Right ventricle myocardium inferior (tissue), 1 donor: ENCODE measurements around the gene PDE11A. TPM values are rescaled to one million over a fixed set of nuclear protein-coding genes. Genes with fewer than 3 reads are reported as not detected.

Experiments used
- ATAC-seq: fragments of 200-7000 bp; cut with Tn5 transposase; one replicate; pipeline ENCODE4 v1.9.1; 2020; ENCODE audit warnings: mild to moderate bottlenecking, moderate library complexity
- DNase-seq: peaks from one replicate; pipeline ENCODE4 v3.0.0; 2021; ENCODE audit errors: missing footprints
- intact Hi-C: fragments of 100-400 bp; cut with DNase I; formaldehyde crosslinking; loops from one replicate; pipeline ENCODE4 v1.11.0; 2022
- total RNA-seq: library from RNA; stranded (reverse); fragmentation: NEBNext Ultra II Directional; extraction: Animal tissue kit (Norgen Biotek cat#: 25700); gene quantifications from one replicate; pipeline ENCODE4 v1.2.1, GENCODE V29; 2021
- donor health status: DM: no; HTN: yes; CAD: no; lungs with severe emphysema.

The PDE11A gene
- total RNA-seq, 1 donor from 2014 or later: 4.4 TPM

DNA sequence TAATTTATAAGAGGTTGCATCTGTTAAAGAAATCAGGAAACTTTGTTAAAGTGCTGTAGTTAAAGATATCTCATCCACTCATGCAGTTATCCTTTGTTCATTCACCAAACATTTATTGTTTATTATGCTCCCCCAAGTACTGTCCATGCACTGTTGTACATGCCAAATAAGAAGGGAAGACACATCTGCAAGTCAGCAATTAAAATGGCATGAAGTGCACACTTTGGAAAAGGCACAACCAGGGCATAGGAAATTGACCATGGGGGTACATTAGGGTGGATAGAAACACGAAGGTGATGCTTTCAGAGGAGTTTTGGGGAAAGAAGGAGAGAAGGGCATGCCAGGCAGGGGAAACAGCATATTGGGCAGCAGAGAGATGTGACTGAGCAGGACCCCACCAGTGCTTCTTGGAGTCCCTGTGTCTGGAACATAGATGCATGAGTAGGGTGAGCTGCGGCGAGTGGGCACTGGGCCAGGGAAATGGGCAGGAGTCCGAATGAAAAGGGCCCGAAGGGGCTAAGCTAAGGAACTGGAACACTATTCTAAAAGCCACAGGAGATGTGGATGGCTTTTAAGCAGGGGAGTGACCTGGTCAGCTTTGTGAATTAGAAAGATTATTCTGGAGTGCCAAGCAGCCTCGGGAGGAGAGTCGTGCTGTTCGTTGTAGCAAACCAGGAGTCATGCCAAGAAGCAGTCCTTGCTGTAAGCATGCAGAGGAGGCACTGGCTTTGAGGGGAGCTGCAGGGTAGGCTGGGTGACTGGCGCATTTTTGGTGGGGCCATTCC lies 363.7 kb downstream of the PDE11A start:
- DNase-seq (no peak), ATAC-seq (no peak)
- intact Hi-C loops: no loop called here

GRCh38 chr2:177708106-177708505 lies 364.5 kb downstream of the PDE11A start:
- ATAC-seq: no peak
- intact Hi-C loops: no loop called here
- no peak for DNase-seq

DNA sequence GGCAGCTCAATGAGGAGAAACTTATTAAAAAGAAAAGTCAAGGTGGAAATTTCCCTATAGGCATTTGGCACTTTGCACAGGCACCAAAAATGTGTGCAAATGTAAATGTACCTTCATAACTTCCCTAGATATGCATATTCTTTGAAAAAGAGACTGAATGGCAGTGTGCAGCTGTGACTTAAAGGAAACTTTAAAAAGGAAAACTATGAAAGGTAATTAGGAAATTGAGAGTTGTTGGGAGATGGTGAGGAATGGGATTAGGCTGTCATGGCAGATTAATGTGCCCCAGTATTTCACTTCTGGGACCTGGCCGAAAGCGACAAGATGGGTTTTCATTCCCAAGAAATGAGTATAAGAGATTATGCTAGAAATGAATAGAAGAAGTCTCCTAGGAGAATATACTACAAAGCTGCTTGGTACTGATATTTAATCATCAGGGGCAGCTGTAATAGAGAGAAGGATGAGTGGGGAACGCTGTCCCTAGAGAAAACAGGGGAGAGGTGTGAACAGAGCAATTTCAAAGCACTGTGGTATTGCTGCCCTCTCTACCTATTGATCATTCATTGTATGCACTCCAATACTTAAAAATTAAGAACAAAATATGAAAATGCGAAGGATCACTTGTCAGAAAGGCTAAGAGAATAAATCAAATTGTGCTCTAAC lies 366.9 kb downstream of the PDE11A start:
- intact Hi-C loops: no loop called here
- ATAC-seq: no peak
- DNase-seq: no peak

DNA sequence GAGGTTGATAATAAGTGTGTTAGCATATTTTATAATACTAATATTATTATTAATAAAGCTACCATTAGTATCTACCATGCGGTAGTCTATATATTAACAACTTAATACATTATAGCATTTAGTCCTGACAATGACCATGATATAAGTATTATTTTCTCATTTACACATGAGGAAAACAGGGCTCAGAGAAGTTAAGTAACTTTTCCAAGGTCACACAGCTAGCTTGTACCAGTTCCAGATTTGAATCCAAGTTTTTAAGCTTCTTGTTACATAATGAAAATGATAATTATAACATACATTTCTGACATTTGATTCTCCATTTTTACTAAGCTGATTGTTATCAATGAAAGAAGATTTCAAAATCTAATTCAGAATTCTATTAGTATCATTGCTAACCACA lies 369.4 kb downstream of the PDE11A start:
- ATAC-seq: no peak
- intact Hi-C loops: no loop called here
- DNase-seq: no peak

DNA sequence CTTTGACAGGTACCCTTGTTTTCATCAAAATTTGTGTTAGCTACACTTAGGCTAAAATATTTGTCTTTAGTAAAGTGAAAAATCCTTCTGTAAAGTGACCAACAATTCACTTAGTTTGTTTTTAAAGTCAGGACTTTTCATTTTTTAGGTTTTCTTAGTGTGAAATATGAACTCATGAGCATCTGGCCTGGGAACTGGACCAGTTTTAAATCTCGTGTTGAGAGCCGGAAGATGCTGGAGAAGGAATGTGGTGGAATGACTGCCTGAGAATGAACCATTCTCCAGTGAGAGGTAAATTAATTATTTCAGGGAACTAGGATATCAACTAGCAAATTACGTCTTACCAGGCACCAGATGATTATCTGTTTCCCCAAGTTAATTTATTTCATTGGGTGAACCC lies 374.3 kb downstream of the PDE11A start:
- intact Hi-C loops: no loop called here
- DNase-seq (no peak), ATAC-seq (no peak)

- no peak for DNase-seq
- ATAC-seq: no peak
- intact Hi-C loops: no loop called here
Measured at GRCh38 chr2:177694348-177694747, 378.2 kb downstream of the PDE11A start.

DNA sequence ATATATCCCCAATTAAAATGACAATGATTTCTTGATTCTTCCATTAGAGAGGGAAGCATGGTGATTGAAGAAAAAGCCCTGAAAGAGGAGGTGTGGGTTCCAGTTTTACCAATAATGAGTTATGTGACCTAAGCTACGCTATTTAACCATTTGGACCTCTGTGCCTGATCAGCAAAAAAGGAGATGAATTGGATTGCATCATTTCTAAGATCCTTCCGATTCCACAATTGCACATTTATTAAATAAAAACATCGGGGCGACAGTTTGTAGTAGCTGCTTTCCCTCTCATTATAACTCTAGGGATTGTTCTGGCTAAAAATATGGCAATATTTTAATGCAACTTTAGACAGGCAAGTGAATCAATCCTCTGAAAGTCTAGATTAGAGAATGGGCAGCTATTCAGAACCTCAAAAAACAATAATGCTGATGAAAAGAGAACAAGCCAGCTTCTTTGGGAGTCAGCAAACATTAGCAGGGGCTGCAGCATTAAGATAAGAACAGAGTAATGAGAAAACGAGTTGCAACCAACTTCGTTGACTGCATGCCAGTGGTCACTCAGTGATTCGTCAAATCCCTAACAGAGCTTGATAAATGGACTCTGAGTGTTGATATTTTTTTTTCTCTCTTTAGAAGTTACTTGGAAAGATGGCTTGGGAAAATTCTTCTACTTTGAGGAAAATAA lies 378.8 kb downstream of the PDE11A start:
- intact Hi-C loops: no loop called here
- DNase-seq (no peak), ATAC-seq (no peak)

- DNase-seq: no peak
- intact Hi-C loops: no loop called here
- no peak for ATAC-seq
Measured at GRCh38 chr2:177692783-177693269, 379.8 kb downstream of the PDE11A start.

DNA sequence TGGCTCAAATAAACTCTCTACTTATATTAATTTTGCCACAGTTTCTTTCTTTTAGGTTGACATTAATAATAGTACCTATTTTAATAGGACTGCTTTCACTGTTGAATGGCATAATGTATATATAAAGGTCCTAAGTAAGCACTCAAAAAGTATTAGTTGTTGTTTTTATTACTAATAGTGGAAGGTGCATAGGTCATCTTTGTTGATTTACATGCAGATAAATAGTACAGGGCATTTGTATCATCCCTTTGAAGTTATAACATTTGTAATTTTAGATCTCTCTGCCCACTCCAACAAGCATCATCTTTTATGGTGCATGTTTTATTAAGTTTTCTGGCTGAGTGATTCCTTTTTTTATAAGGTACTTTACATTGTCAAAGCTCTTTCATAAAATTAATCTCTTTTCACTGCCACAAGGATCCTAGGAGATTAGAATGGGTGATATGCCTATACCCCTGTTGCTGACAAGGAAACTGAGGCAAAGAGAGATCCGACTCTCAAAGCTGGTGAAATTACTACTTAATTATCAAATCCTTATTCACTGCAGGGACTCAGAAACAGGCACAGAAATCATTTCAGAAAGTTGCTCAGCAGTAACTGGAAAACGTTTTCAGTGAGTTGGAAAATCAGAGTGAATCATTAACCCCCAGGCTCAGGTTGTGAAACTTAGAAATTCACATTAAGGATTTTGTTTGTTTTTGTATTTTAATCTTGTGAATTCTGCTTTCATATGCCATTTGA lies 380.4 kb downstream of the PDE11A start:
- DNase-seq (no peak), ATAC-seq (no peak)
- intact Hi-C loops: no loop called here

DNA sequence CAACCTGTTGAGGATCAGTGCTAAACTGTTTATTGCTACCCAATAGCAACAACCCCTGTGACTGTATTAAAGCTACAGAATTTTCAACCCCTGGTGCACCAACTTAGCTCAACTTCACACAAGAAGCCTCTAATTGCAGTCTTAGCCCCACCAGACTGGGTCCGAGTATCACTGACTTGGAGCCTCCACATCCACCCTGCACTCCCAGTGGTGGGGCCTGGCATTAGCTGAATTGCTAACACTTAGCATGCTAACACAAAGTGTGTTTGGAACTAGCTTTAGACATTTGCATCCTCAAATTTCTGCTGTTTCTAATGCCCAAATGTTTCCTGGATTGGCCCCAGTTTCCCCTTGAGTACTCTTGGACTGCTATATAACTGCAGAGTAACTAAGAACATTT lies 381.4 kb downstream of the PDE11A start:
- intact Hi-C loops: no loop called here
- DNase-seq: no peak
- no peak for ATAC-seq

GRCh38 chr2:177689623-177690022 lies 383.0 kb downstream of the PDE11A start:
- no peak for ATAC-seq
- intact Hi-C loops: no loop called here
- no peak for DNase-seq

GRCh38 chr2:177688844-177689243 lies 383.7 kb downstream of the PDE11A start:
- ATAC-seq (no peak), DNase-seq (no peak)
- intact Hi-C loops: no loop called here

DNA sequence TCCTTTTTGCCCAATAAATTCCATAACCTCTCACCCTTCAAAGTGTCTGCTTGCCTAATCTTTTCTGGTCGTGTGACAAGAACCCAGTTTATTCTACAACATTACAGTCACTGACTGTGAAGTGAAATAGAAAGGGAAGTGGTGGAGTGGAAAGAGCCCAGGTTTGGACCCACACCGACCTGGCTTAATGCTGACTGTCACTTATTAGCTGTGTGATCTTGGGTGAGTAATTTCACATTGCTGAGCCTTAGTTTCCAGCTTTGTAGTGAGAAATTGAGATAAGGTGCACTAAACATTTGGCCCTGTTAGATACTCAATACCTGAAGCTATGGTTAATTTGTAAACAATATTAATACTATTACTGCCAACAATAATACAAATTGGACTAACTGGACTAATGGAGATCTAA lies 388.9 kb downstream of the PDE11A start:
- ATAC-seq: no peak
- intact Hi-C loops: no loop called here
- no peak for DNase-seq

GRCh38 chr2:177682836-177683660 lies 389.5 kb downstream of the PDE11A start:
- no peak for DNase-seq
- no peak for ATAC-seq
- intact Hi-C loops: no loop called here

DNA sequence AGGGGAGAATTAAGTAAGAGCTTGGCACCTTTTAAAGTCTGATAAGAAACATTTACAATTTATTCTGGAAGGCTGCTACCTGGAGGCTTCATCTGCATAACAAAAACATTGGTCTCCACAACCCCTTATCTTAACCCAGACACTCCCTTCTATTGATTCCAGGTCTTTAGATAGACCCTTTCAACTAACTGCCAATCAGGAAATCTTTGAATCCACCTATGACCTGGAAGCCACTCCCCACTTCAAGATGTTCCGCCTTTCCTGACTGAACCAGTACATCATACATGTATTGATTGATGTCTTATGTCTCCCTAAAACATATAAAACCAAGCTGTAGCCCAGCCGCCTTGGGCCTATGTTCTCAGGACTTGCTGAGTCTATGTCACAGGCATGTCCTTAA lies 390.6 kb downstream of the PDE11A start:
- DNase-seq (no peak), ATAC-seq (no peak)
- intact Hi-C loops: no loop called here

DNA sequence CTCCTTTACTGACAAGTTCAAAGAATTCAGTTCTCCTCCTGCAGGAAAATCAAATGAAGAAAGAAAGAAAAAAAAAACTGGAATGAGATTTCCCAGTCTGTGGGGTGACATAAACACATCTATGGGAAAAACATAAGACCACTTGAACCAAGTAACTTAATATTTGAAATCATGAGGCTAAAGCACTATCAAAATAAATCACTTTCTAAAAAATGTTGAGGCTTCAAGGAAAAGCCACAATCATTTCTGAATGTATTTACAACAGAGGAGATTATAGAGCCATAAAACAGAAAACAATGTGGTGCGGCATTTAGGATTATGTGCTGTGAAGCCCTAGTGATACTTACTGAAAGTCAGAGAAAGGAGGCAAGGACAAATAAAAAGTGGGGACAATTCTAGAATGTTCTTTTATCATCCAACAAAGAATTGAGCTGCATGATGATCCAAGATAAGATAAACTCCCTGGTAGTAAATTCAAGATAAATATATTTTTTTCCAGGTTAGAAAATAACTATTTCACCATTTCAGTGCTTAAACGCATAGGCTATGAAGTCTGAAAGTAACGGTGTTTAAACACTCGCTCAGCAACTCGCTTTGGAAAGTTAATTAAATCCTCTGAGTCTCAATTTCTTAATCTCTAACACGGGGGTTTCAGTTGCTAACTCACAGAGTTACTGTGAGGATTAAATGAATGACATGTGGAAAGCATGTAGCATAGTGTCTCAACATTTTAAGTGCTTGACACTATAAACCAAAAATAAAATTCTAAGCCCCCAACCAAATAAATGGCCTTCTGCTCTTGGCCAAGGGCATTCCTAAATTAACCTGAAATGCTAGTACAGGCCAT lies 391.5 kb downstream of the PDE11A start:
- ATAC-seq: no peak
- intact Hi-C loops: no loop called here

More for the DNA sequence above, 391.5 kb downstream of the PDE11A start:
- DNase-seq: no peak
